ENCODE results near the gene CENPI. TPM values are rescaled to one million over a fixed set of nuclear protein-coding genes. Genes with fewer than 3 reads are reported as not detected.

The CENPI gene
- total and polyA plus RNA-seq, 10 of the 15 experiments (the other 5 are each of a cell fraction or from before 2014, with no cell fraction given), result 6.9 to 25.8 (median 17.5) TPM

GRCh38 chrX:101051549-101052302 is 46.3 kb upstream of the CENPI start, which contains the start of gene TRMT2B (continued):
- no peak for TF ChIP-seq USF1 (IDR thresholded peaks at IDR 0.05; ENCODE audit: borderline replicate concordance, extremely low read length, insufficient read depth, low read depth, low read length)
- TF ChIP-seq, protein P1, sequence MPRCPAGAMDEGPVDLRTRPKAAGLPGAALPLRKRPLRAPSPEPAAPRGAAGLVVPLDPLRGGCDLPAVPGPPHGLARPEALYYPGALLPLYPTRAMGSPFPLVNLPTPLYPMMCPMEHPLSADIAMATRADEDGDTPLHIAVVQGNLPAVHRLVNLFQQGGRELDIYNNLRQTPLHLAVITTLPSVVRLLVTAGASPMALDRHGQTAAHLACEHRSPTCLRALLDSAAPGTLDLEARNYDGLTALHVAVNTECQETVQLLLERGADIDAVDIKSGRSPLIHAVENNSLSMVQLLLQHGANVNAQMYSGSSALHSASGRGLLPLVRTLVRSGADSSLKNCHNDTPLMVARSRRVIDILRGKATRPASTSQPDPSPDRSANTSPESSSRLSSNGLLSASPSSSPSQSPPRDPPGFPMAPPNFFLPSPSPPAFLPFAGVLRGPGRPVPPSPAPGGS (IDR thresholded peaks at IDR 0.05; ENCODE audit: borderline replicate concordance, insufficient read depth, low read depth, low read length, poor library complexity, severe bottlenecking), result no peak
- no peak for TF ChIP-seq ZBTB4 (CRISPR knock-in tag; IDR thresholded peaks at IDR 0.05)
- no peak for TF ChIP-seq NFXL1 (IDR thresholded peaks at IDR 0.05; ENCODE audit: borderline replicate concordance)
- no peak for TF ChIP-seq NFIC (IDR thresholded peaks at IDR 0.05; ENCODE audit: low read depth, low read length)
- TF ChIP-seq SRF (IDR thresholded peaks at IDR 0.05; ENCODE audit: low read depth in 2 of 2, low read length in 2 of 2), result no peak
- TF ChIP-seq CREB1 (IDR thresholded peaks at IDR 0.05; ENCODE audit: low read depth), result no peak
- TF ChIP-seq ZBED1 (IDR thresholded peaks at IDR 0.05; ENCODE audit: borderline replicate concordance), result no peak
- TF ChIP-seq TARDBP (IDR thresholded peaks at IDR 0.05; ENCODE audit: borderline replicate concordance), result no peak
- no peak for TF ChIP-seq CTCF (IDR thresholded peaks at IDR 0.05 in 2 of 3, conservative IDR thresholded peaks at IDR 0.05 in 1 of 3; ENCODE audit: control insufficient read depth in 2 of 3, extremely low read depth in 1 of 3, insufficient read depth in 1 of 3, low read depth in 3 of 3, low read length in 3 of 3)
- no peak for TF ChIP-seq EED (IDR thresholded peaks at IDR 0.05; ENCODE audit: low read depth)
- no peak for TF ChIP-seq NR2C1 (IDR thresholded peaks at IDR 0.05)
- TF ChIP-seq, protein P2, sequence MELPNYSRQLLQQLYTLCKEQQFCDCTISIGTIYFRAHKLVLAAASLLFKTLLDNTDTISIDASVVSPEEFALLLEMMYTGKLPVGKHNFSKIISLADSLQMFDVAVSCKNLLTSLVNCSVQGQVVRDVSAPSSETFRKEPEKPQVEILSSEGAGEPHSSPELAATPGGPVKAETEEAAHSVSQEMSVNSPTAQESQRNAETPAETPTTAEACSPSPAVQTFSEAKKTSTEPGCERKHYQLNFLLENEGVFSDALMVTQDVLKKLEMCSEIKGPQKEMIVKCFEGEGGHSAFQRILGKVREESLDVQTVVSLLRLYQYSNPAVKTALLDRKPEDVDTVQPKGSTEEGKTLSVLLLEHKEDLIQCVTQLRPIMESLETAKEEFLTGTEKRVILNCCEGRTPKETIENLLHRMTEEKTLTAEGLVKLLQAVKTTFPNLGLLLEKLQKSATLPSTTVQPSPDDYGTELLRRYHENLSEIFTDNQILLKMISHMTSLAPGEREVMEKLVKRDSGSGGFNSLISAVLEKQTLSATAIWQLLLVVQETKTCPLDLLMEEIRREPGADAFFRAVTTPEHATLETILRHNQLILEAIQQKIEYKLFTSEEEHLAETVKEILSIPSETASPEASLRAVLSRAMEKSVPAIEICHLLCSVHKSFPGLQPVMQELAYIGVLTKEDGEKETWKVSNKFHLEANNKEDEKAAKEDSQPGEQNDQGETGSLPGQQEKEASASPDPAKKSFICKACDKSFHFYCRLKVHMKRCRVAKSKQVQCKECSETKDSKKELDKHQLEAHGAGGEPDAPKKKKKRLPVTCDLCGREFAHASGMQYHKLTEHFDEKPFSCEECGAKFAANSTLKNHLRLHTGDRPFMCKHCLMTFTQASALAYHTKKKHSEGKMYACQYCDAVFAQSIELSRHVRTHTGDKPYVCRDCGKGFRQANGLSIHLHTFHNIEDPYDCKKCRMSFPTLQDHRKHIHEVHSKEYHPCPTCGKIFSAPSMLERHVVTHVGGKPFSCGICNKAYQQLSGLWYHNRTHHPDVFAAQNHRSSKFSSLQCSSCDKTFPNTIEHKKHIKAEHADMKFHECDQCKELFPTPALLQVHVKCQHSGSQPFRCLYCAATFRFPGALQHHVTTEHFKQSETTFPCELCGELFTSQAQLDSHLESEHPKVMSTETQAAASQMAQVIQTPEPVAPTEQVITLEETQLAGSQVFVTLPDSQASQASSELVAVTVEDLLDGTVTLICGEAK (IDR thresholded peaks at IDR 0.05; ENCODE audit: borderline replicate concordance), result no peak
- TF ChIP-seq TCF7 (IDR thresholded peaks at IDR 0.05; ENCODE audit: borderline replicate concordance), result no peak

All from GM12878 (cell line).